ENCODE results near the gene SNPH. TPM values are rescaled to one million over a fixed set of nuclear protein-coding genes. Genes with fewer than 3 reads are reported as not detected.
A peak's percentile ranks its signal among the peaks of the same experiment; 100 is the strongest.

The SNPH gene
- total RNA-seq, 1 donor from 2014 or later: 10.4 TPM

- H3K4me1 ChIP-seq: peaks cover 0 to 15% of the 10 kb centered on the region in 2 donors
- H3K9me3 ChIP-seq: no peaks in the 10 kb centered on the region
- H3K4me3 ChIP-seq: no peak overlapping the region
- no peak for TF ChIP-seq CTCF (IDR thresholded peaks at IDR 0.05)
- H3K27ac ChIP-seq: no peak overlapping the region
- no peaks in the 10 kb centered on the region for H3K36me3 ChIP-seq
- DNase-seq (ENCODE audit: low spot score in 2 of 2): no peak
- H3K27me3 ChIP-seq: no peaks in the 10 kb centered on the region
- intact Hi-C loops (cut with DNase I): loop anchor here (5.0 to 10.0 kb wide), 4 partner anchors 493 to 781 kb away; partner anchors contain the start of genes CSNK2A1, SIRPA and STK35
Measured at GRCh38 chr20:1321654-1321939, 55.5 kb downstream of the SNPH start.

GRCh38 chr20:1322511-1323245 is 56.6 kb downstream of the SNPH start:
- peak in 1 of 2 donors; percentile 81 for DNase-seq (ENCODE audit: low spot score in 2 of 2)
- intact Hi-C loops (cut with DNase I): loop anchor here (5.0 to 10.0 kb wide), 4 partner anchors 492 to 780 kb away; partner anchors contain the start of genes CSNK2A1, SIRPA and STK35
- no peak for TF ChIP-seq CTCF (IDR thresholded peaks at IDR 0.05)
- no peaks in the 10 kb centered on the region for H3K27me3 ChIP-seq
- peak overlapping the region; percentile 63 to 99 for H3K27ac ChIP-seq
- H3K9me3 ChIP-seq: no peaks in the 10 kb centered on the region
- no peak overlapping the region for H3K4me3 ChIP-seq
- peaks cover 0 to 25% of the 10 kb centered on the region in 2 donors for H3K4me1 ChIP-seq
- H3K36me3 ChIP-seq: no peaks in the 10 kb centered on the region

GRCh38 chr20:1323256-1323655 is 57.2 kb downstream of the SNPH start:
- Histone ChIP-seq H3K4me1 (peaks cover 0 to 30% of the 10 kb centered on the region in 2 donors), H3K36me3 (no peaks in the 10 kb centered on the region)

GRCh38 chr20:1323830-1324597 is 57.9 kb downstream of the SNPH start:
- no peaks in the 10 kb centered on the region for H3K36me3 ChIP-seq
- intact Hi-C loops (cut with DNase I): loop anchor here (5.0 to 10.0 kb wide), 4 partner anchors 491 to 779 kb away; partner anchors contain the start of genes CSNK2A1, SIRPA and STK35
- peak in 1 of 2 donors; percentile 59 for DNase-seq (ENCODE audit: low spot score in 2 of 2)
- no peaks in the 10 kb centered on the region for H3K27me3 ChIP-seq
- H3K4me1 ChIP-seq: peaks cover 0 to 33% of the 10 kb centered on the region in 2 donors
- no peaks in the 10 kb centered on the region for H3K9me3 ChIP-seq
- no peak for TF ChIP-seq CTCF (IDR thresholded peaks at IDR 0.05)
- peak overlapping the region in 1 of 2 donors; percentile 88 for H3K4me3 ChIP-seq
- H3K27ac ChIP-seq: peak overlapping the region; percentile 63 to 99

More at GRCh38 chr20:1323256-1323655, 57.2 kb downstream of the SNPH start:
- peak in 1 of 2 donors; percentile 60 for DNase-seq (ENCODE audit: low spot score in 2 of 2)
- Histone ChIP-seq H3K9me3 (no peaks in the 10 kb centered on the region), H3K4me3 (no peak overlapping the region), H3K27me3 (no peaks in the 10 kb centered on the region), H3K27ac (peak overlapping the region; percentile 63 to 99)
- TF ChIP-seq CTCF (IDR thresholded peaks at IDR 0.05): no peak
- intact Hi-C loops (cut with DNase I): loop anchor here (5.0 to 10.0 kb wide), 4 partner anchors 492 to 779 kb away; partner anchors contain the start of genes CSNK2A1, SIRPA and STK35

GRCh38 chr20:1324598-1325172 is 58.6 kb downstream of the SNPH start:
- H3K27ac ChIP-seq: peak overlapping the region; percentile 98 to 99
- peak overlapping the region; percentile 88 for H3K4me3 ChIP-seq
- no peak for TF ChIP-seq CTCF (IDR thresholded peaks at IDR 0.05)
- H3K4me1 ChIP-seq: peaks cover 0 to 33% of the 10 kb centered on the region in 2 donors
- H3K27me3 ChIP-seq: no peaks in the 10 kb centered on the region
- H3K36me3 ChIP-seq: no peaks in the 10 kb centered on the region
- intact Hi-C loops (cut with DNase I): loop anchor here (1.0 to 10.0 kb wide), 9 partner anchors 48 to 780 kb away; partner anchors contain the start of genes CSNK2A1, FAM110A, FKBP1A and NSFL1C
- H3K9me3 ChIP-seq: no peaks in the 10 kb centered on the region
- DNase-seq (ENCODE audit: low spot score in 2 of 2): peak in 1 of 2 donors; percentile 79
